Mononuclear cell (primary cell): ENCODE data around the gene SELPLG. TPM values are rescaled to one million over a fixed set of nuclear protein-coding genes. Genes with fewer than 3 reads are reported as not detected.
"Not testable (repeated sequence)": the region's sequence is repeated elsewhere in the genome, so short reads cannot be mapped to it uniquely, and the experiment has no call there.

Experiments used
- H3K27me3 ChIP-seq: 2 replicates; pipeline ENCODE4 v1.6.0; 2011; ENCODE audit warnings: low read length, control low read depth; ENCODE audit not compliant: insufficient read depth
- H3K4me1 ChIP-seq: 2 replicates; pipeline ENCODE4 v1.5.1; 2011; ENCODE audit warnings: mild to moderate bottlenecking, low read length, control low read depth; ENCODE audit not compliant: insufficient read depth
- H3K4me3 ChIP-seq: 2 replicates; pipeline ENCODE4 v1.5.1; 2011; ENCODE audit warnings: mild to moderate bottlenecking, low read length, moderate library complexity
- H3K9me3 ChIP-seq: 2 replicates; pipeline ENCODE4 v1.5.1; 2011; ENCODE audit warnings: low read depth, mild to moderate bottlenecking, control low read depth, low read length
- total RNA-seq: library from RNA; depleted of rRNA; stranded (reverse); fragments of >200 nt; gene quantifications from one replicate; pipeline ENCODE4 v1.2.3, GENCODE V29; 2012

SELPLG gene
- total RNA-seq, 1 donor = 36.8 TPM

GRCh38 chr12:108635997-108636808 is 2.5 kb upstream of the SELPLG start:
- peaks cover 93% of the 10 kb centered on the region for H3K4me1 ChIP-seq
- no peaks in the 10 kb centered on the region for H3K27me3 ChIP-seq
- no peaks in the 10 kb centered on the region for H3K9me3 ChIP-seq
- H3K4me3 ChIP-seq = peak overlapping the region; percentile 37

- Histone ChIP-seq H3K27me3 (no peaks in the 10 kb centered on the region), H3K4me1 (peaks cover 93% of the 10 kb centered on the region), H3K4me3 (peak overlapping the region; percentile 37), H3K9me3 (no peaks in the 10 kb centered on the region)
These were observed 1.7 kb upstream of the SELPLG start for GRCh38 chr12:108635201-108635996.

GRCh38 chr12:108634341-108634751 is 652 bp upstream of the SELPLG start:
- peaks cover 96% of the 10 kb centered on the region for H3K4me1 ChIP-seq
- no peaks in the 10 kb centered on the region for H3K27me3 ChIP-seq
- no peaks in the 10 kb centered on the region for H3K9me3 ChIP-seq
- peak overlapping the region; percentile 90 for H3K4me3 ChIP-seq

- peak overlapping the region; percentile 90 for H3K4me3 ChIP-seq
- peaks cover 96% of the 10 kb centered on the region for H3K4me1 ChIP-seq
- H3K27me3 ChIP-seq = no peaks in the 10 kb centered on the region
- H3K9me3 ChIP-seq = no peaks in the 10 kb centered on the region
These were observed 587 bp downstream of the SELPLG start for GRCh38 chr12:108633081-108633533.

GRCh38 chr12:108631261-108631660 is 2.4 kb downstream of the SELPLG start:
- Histone ChIP-seq H3K4me3 (peak overlapping the region; percentile 90), H3K4me1 (peaks cover 96% of the 10 kb centered on the region)
- not testable (repeated sequence) for H3K27me3 ChIP-seq

GRCh38 chr12:108630481-108631207 is 3.0 kb downstream of the SELPLG start:
- peak overlapping the region; percentile 90 for H3K4me3 ChIP-seq
- H3K4me1 ChIP-seq = peaks cover 96% of the 10 kb centered on the region
- no peaks in the 10 kb centered on the region for H3K9me3 ChIP-seq
- no peaks in the 10 kb centered on the region for H3K27me3 ChIP-seq

More at GRCh38 chr12:108631261-108631660, 2.4 kb downstream of the SELPLG start:
- H3K9me3 ChIP-seq = not testable (repeated sequence)

GRCh38 chr12:108629824-108630476 is 3.7 kb downstream of the SELPLG start:
- Histone ChIP-seq H3K4me3 (peak overlapping the region; percentile 45), H3K27me3 (no peaks in the 10 kb centered on the region), H3K4me1 (peaks cover 95% of the 10 kb centered on the region), H3K9me3 (no peaks in the 10 kb centered on the region)

- peaks cover 87% of the 10 kb centered on the region for H3K4me1 ChIP-seq
- peak overlapping the region; percentile 45 for H3K4me3 ChIP-seq
- H3K9me3 ChIP-seq = no peaks in the 10 kb centered on the region
- no peaks in the 10 kb centered on the region for H3K27me3 ChIP-seq
These were observed 4.5 kb downstream of the SELPLG start for GRCh38 chr12:108629151-108629550.

- H3K9me3 ChIP-seq = no peaks in the 10 kb centered on the region
- no peaks in the 10 kb centered on the region for H3K27me3 ChIP-seq
- no peak overlapping the region for H3K4me3 ChIP-seq
- peaks cover 85% of the 10 kb centered on the region for H3K4me1 ChIP-seq
These were observed 6.4 kb downstream of the SELPLG start for GRCh38 chr12:108627134-108627920.

- no peak overlapping the region for H3K4me3 ChIP-seq
- H3K4me1 ChIP-seq = peaks cover 85% of the 10 kb centered on the region
- H3K27me3 ChIP-seq = no peaks in the 10 kb centered on the region
- H3K9me3 ChIP-seq = no peaks in the 10 kb centered on the region
These were observed 8.5 kb downstream of the SELPLG start for GRCh38 chr12:108625228-108625627.

- no peaks in the 10 kb centered on the region for H3K27me3 ChIP-seq
- no peak overlapping the region for H3K4me3 ChIP-seq
- H3K9me3 ChIP-seq = no peaks in the 10 kb centered on the region
- peaks cover 83% of the 10 kb centered on the region for H3K4me1 ChIP-seq
These were observed 10.1 kb downstream of the SELPLG start for GRCh38 chr12:108623577-108623976.

- H3K27me3 ChIP-seq = no peaks in the 10 kb centered on the region
- H3K9me3 ChIP-seq = no peaks in the 10 kb centered on the region
- H3K4me1 ChIP-seq = peaks cover 83% of the 10 kb centered on the region
- H3K4me3 ChIP-seq = no peak overlapping the region
These were observed 10.7 kb downstream of the SELPLG start for GRCh38 chr12:108622921-108623514.

GRCh38 chr12:108622421-108622820 is 11.3 kb downstream of the SELPLG start:
- Histone ChIP-seq H3K4me3 (no peak overlapping the region), H3K9me3 (no peaks in the 10 kb centered on the region), H3K27me3 (no peaks in the 10 kb centered on the region), H3K4me1 (peaks cover 83% of the 10 kb centered on the region)
